ENCODE data around the gene HIRA. TPM values are rescaled to one million over a fixed set of nuclear protein-coding genes. Genes with fewer than 3 reads are reported as not detected.
"Not testable (repeated sequence)": the region's sequence is repeated elsewhere in the genome, so short reads cannot be mapped to it uniquely, and the experiment has no call there.

The HIRA gene
- total RNA-seq, 1 experiment from 2014 or later = 15.1 TPM

GRCh38 chr22:19448739-19449421 lies 17.3 kb upstream of the HIRA start:
- in situ Hi-C loops (cut with HindIII; ENCODE audit: low pct_unique_long_range_greater_than_20kb, low sequenced_read_pairs) = no loop called here
- no peak for DNase-seq (ENCODE audit: low read depth, low spot score)

DNA sequence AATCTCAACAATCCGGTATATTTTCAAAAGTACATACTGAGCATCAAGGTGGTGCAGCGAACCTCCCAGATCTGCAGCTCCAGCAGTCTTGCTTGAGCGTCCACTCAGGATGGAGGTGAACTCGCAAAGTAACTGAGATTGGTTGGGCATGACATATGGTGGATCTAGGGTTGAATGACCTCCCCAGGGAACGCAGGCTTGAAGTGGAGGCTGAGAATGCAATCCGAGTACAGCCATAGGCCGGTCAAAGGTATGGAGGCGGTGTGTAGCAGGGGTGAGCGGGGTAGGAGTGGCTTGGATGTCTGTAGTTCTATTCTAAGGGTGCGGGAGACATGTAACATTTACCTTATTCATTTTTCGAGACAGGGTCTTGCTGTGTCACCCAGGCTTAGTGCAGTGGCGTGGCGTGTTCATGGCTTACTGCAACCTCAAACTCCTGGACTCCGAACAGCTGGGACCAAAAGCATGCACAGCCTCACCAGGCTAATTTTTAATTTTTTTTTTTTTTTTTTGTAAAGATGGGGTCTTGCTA lies 16.6 kb upstream of the HIRA start:
- in situ Hi-C loops (cut with HindIII; ENCODE audit: low pct_unique_long_range_greater_than_20kb, low sequenced_read_pairs) = no loop called here
- peak; percentile 75 for DNase-seq (ENCODE audit: low read depth, low spot score)

GRCh38 chr22:19447330-19448075 lies 16.0 kb upstream of the HIRA start, which contains the start of gene C22orf39:
TSS of gene C22orf39 (minus strand) at chr22:19447711. CDS start at chr22:19447688, 23 bp downstream.
- peak; percentile 95 for DNase-seq (ENCODE audit: low read depth, low spot score)
- in situ Hi-C loops (cut with HindIII; ENCODE audit: low pct_unique_long_range_greater_than_20kb, low sequenced_read_pairs) = no loop called here

DNA sequence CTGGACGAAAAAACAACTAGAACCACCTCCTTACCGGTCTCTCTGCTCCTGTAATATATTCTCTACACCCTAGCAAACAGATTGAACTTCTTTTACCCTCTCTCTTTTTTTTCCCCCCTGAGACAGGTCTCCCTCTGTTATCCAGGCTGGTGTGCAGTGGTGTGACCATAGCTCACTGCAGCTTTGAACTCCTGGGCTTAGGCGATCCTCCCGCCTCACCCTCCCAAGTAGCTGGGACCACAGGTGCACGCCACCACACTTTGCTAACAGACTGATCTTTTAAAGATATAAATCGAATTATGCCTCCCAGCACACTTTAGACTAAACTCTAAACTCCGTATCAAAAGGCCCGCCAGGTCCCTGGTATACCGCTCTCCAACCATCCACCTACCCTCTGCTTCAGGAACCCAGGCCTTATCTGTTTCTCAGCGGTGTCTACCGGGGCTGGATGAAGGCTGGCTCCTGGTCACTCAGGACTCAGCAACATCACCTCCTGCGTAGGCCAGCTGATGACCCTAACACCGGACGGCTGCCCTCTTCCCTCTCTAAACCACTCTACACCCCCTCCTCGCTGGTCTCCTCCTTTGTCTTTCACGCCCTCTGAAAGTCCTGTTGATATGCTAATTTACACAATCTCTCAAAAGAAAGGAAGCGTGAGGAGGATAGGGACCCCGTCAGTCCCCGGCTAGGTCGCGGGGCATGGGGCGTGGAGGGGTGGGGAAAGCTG lies 15.2 kb upstream of the HIRA start:
- DNase-seq (ENCODE audit: low read depth, low spot score) = no peak
- in situ Hi-C loops (cut with HindIII; ENCODE audit: low pct_unique_long_range_greater_than_20kb, low sequenced_read_pairs) = no loop called here

- in situ Hi-C loops (cut with HindIII; ENCODE audit: low pct_unique_long_range_greater_than_20kb, low sequenced_read_pairs); DNase-seq (ENCODE audit: low read depth, low spot score): not testable (repeated sequence)
Measured at GRCh38 chr22:19445279-19445982, 13.9 kb upstream of the HIRA start.

- no peak for DNase-seq (ENCODE audit: low read depth, low spot score)
- in situ Hi-C loops (cut with HindIII; ENCODE audit: low pct_unique_long_range_greater_than_20kb, low sequenced_read_pairs) = no loop called here
Measured at GRCh38 chr22:19443544-19444211, 12.1 kb upstream of the HIRA start.

DNA sequence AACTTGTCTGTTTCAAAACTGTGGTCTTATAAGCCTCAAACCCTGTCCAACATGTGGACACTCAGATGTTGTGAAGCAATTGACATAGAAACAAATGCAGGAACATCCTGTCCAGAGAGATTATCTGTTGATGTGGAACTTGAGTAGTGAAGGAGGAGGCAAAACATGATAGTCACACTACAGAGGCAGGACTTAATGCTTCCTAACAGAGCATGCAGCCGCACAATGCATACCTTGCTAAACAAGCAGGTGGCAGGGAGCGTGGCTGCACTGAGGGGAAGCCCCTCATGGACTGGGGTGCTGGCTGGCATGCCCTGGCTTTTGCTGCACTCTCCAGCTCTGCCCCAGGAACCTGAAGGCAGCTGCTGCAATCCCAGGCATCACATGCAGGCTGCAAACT lies 10.6 kb upstream of the HIRA start:
- in situ Hi-C loops (cut with HindIII; ENCODE audit: low pct_unique_long_range_greater_than_20kb, low sequenced_read_pairs) = no loop called here

DNA sequence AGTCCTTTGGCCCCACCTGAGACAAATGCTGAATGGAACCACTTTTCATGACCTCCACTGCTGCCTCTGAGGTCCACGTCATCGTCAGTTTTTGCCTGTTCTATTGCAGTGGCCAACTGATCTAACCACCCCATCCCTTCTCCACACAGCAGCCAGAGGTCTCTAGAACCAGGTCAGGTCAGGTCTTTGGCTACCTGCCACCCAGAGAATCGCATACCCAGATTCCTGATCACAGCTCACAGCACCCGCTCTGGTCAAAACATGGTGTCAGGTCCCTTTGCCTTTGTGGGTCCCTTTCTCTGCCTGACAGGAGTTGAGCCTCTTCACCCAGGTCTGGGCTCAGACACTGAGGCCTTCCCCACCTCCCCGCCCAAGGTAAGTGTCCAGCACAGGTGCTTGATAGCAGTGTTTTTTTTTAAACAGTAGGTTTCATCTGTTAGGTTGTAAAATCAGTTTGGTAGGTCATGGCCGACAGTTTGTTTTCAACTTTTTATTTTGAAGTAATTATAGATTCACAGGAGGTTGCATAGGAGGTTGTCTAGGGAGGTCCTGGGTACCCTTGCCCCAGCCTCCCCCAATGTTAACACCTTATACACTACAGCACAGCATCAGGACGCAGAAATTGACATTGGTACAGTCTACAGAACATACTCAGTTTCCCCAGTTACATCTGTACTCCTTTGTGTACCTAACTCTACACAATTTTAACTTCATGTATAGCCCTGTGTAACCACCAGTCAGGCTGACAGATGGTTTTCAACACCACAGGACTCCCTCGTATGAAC lies 9.1 kb upstream of the HIRA start:
- in situ Hi-C loops (cut with HindIII; ENCODE audit: low pct_unique_long_range_greater_than_20kb, low sequenced_read_pairs) = no loop called here
- DNase-seq (ENCODE audit: low read depth, low spot score) = no peak

More for the DNA sequence above, 10.6 kb upstream of the HIRA start:
- DNase-seq (ENCODE audit: low read depth, low spot score) = no peak

GRCh38 chr22:19438298-19438697 lies 6.8 kb upstream of the HIRA start:
- DNase-seq (ENCODE audit: low read depth, low spot score) = no peak
- in situ Hi-C loops (cut with HindIII; ENCODE audit: low pct_unique_long_range_greater_than_20kb, low sequenced_read_pairs) = no loop called here

- DNase-seq (ENCODE audit: low read depth, low spot score); in situ Hi-C loops (cut with HindIII; ENCODE audit: low pct_unique_long_range_greater_than_20kb, low sequenced_read_pairs): not testable (repeated sequence)
Measured at GRCh38 chr22:19436444-19437161, 5.1 kb upstream of the HIRA start.

GRCh38 chr22:19434829-19435580 lies 3.5 kb upstream of the HIRA start:
- in situ Hi-C loops (cut with HindIII; ENCODE audit: low pct_unique_long_range_greater_than_20kb, low sequenced_read_pairs) = no loop called here
- no peak for DNase-seq (ENCODE audit: low read depth, low spot score)

DNA sequence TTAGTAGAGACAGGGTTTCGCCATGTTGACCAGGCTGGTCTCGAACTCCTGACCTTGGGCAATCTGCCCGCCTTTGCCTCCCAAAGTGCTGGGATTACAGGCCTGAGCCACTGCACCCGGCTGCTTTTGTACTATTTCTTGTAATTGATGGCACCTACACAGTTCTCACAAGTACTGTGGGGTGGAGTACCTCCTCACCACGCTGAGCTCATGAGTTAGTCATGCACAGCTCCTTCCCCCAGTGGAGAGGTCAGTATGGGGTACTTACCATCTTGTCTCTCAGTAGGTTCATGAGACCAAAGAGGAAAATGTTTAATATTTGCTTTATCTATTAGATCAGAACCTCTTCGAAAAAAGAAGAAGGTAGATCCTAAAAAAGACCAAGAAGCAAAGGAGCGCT lies 2.9 kb upstream of the HIRA start:
- in situ Hi-C loops (cut with HindIII; ENCODE audit: low pct_unique_long_range_greater_than_20kb, low sequenced_read_pairs) = no loop called here

GRCh38 chr22:19432133-19432851 lies 759 bp upstream of the HIRA start, which contains the start of gene MRPL40:
TSS of gene MRPL40 (plus strand) at chr22:19432545. CDS start at chr22:19432555, 10 bp downstream.
- peak; percentile 96 for DNase-seq (ENCODE audit: low read depth, low spot score)
- in situ Hi-C loops (cut with HindIII; ENCODE audit: low pct_unique_long_range_greater_than_20kb, low sequenced_read_pairs) = no loop called here

More for the DNA sequence above, 2.9 kb upstream of the HIRA start:
- no peak for DNase-seq (ENCODE audit: low read depth, low spot score)

- in situ Hi-C loops (cut with HindIII; ENCODE audit: low pct_unique_long_range_greater_than_20kb, low sequenced_read_pairs) = no loop called here
Measured at GRCh38 chr22:19430890-19431541, 517 bp downstream of the HIRA start.

More at GRCh38 chr22:19430890-19431541, 517 bp downstream of the HIRA start:
- peak; percentile 18 for DNase-seq (ENCODE audit: low read depth, low spot score)

Measured in SK-MEL-5 (cell line).